Measurements from ENCODE around the gene CLIC3.
"Not testable (repeated sequence)": the region's sequence is repeated elsewhere in the genome, so short reads cannot be mapped to it uniquely, and the experiment has no call there.

CLIC3 gene

DNA sequence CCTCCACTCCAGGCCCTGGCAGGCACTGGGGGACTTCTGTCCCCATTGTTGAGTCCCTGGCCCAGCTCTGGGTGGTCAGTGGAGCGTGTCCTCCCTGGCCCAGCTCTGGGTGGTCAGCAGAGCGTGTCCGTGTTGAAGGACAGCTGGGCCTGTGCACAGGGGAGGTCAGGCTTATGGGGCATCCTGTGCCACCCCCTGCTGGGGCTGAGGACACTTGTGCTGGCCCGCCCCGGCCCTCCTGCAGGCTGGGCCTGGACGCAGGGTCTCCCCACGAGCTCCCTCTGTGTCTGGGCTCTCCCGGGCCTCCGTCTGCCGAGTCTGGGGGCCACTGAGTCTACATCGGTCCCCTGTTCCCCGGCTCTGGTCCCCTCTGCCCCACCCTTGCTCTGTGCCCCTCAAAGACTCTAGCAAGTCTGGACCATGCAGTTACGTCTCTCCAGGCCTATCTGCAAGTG lies 11.5 kb upstream of the CLIC3 start:
- H3K4me3 ChIP-seq (replicated peaks in 1 of 2; ENCODE audit: low read depth in 2 of 2, low read length in 2 of 2), result no peak overlapping the region
- TF ChIP-seq, protein P1, sequence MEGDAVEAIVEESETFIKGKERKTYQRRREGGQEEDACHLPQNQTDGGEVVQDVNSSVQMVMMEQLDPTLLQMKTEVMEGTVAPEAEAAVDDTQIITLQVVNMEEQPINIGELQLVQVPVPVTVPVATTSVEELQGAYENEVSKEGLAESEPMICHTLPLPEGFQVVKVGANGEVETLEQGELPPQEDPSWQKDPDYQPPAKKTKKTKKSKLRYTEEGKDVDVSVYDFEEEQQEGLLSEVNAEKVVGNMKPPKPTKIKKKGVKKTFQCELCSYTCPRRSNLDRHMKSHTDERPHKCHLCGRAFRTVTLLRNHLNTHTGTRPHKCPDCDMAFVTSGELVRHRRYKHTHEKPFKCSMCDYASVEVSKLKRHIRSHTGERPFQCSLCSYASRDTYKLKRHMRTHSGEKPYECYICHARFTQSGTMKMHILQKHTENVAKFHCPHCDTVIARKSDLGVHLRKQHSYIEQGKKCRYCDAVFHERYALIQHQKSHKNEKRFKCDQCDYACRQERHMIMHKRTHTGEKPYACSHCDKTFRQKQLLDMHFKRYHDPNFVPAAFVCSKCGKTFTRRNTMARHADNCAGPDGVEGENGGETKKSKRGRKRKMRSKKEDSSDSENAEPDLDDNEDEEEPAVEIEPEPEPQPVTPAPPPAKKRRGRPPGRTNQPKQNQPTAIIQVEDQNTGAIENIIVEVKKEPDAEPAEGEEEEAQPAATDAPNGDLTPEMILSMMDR (IDR thresholded peaks at IDR 0.05; ENCODE audit: low read depth, low read length), result no peak
- DNase-seq (ENCODE audit: low read depth in 2 of 2), result no peak

DNA sequence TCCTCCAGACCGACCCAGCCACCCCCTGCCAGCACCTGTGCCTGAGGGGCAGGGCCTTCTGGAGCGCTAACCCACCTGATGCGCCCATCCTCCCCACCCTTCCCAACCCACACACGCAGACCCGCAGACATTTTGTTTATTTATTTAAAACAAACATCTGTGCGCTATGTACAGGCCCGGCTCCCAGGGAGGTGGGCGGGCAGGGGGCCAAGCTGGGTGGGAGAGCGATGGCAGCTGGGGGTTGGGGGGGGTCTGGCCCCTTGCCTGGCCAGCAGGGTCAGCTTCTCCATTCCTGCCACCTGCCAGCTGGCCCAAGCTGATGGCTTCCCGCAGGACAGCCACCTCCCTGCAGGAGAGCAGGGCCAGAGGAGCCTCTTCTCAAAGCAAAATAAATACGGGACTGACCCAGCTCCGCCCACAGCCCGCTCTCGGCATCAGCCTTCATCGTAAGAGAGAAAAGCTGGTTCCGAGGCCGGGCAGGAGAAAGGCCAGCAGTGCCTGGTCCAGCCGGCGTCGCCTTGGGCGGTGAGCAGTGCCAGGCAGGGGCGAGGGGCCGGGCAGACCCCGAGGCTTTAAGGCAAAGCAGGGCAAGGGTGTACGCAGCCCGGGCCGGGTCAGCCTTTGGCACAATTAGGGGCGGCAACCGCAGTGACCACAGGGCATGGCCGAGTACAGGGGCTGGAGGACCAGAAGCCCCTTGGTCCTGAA lies 10.9 kb upstream of the CLIC3 start:
- TF ChIP-seq, protein P1 (IDR thresholded peaks at IDR 0.05; ENCODE audit: low read depth, low read length), result no peak
- DNase-seq (ENCODE audit: low read depth in 2 of 2), result no peak
- H3K4me3 ChIP-seq (replicated peaks in 1 of 2; ENCODE audit: low read depth in 2 of 2, low read length in 2 of 2), result no peak overlapping the region

DNA sequence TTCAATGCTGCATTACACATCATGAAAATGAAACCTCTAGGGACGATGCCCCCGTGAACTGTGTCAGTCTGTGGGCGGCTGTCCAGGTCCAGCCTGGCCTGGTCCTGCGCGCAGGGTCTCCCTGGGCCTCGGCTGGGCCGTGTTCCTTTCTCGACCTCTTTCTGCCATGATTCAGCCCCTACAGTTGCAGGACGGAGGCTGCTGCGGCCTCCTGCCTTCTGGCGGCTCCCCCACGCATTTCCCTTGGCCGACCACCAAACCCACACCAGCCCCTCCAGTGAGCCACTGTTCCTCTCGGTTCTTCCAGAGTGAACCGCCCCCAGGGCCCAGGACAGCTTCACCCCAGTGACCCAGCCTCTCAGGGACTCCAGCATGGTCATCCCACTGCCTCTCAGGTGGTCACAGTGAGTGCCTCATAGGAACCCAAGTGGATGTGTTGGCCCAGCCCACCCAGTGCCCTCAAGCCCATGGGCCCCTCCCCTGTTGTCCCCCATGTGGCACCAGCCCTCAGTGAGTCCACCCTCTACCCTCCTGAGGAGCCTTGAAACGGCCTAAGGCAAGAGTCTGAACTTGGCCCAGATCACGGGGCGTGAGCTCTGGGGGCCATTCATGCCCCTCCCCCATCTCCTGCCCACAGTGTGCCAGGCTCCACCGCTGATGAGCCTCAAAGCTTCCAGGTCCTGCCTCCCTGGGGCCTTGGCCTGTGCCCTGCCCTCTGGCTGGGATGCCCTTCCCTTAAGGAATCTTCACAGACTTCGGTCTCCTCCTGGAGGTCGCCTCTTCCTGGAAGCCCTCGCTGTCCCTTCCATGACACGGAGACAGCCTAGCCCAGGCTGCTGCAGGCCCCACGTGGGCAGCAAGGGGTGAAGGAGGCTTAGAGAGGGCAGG lies 10.0 kb upstream of the CLIC3 start:
- no peak for DNase-seq (ENCODE audit: low read depth in 2 of 2)
- no peak overlapping the region for H3K4me3 ChIP-seq (replicated peaks in 1 of 2; ENCODE audit: low read depth in 2 of 2, low read length in 2 of 2)
- TF ChIP-seq, protein P1 (IDR thresholded peaks at IDR 0.05; ENCODE audit: low read depth, low read length), result no peak

DNA sequence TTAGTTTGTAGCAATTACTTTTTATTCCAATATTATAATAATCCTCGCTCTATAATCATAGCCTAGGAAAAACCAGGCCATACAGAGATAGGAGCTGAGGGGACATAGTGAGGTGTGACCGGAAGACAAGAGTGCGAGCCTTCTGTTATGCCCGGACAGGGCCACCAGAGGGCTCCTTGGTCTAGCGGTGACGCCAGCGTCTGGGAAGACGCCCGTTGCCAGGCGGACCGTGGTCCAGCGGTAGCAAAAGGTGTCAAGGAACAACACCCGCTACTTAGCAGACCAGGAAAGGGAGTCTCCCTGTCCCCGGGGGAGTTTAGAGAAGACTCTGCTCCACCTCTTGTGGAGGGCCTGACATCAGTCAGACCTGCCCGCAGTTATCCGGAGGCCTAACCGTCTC lies 7.9 kb upstream of the CLIC3 start:
- DNase-seq (ENCODE audit: low read depth in 2 of 2); H3K4me3 ChIP-seq (replicated peaks in 1 of 2; ENCODE audit: low read depth in 2 of 2, low read length in 2 of 2): not testable (repeated sequence)
- TF ChIP-seq, protein P1 (IDR thresholded peaks at IDR 0.05; ENCODE audit: low read depth, low read length), result peak; percentile 27

DNA sequence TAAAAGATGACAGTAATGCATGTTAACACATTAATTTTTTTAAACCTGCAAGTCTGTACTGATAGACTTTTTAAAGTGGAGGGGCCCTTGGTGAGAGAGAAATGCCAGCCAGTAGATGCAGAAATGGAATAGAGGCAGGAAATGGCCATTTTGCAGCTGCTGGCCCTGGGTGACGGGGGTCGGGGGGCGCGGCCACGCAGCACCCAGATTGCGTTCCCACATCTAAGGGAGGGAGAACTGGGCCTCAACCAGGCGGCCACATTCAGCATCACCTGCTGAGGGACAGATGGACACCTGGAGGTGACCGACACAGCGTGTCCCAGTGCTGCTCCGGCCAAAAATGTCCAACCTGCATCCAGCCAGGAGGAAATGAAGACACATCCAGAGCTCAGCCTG lies 6.3 kb upstream of the CLIC3 start:
- no peak overlapping the region for H3K4me3 ChIP-seq (replicated peaks in 1 of 2; ENCODE audit: low read depth in 2 of 2, low read length in 2 of 2)
- no peak for DNase-seq (ENCODE audit: low read depth in 2 of 2)
- TF ChIP-seq, protein P1 (IDR thresholded peaks at IDR 0.05; ENCODE audit: low read depth, low read length), result no peak

DNA sequence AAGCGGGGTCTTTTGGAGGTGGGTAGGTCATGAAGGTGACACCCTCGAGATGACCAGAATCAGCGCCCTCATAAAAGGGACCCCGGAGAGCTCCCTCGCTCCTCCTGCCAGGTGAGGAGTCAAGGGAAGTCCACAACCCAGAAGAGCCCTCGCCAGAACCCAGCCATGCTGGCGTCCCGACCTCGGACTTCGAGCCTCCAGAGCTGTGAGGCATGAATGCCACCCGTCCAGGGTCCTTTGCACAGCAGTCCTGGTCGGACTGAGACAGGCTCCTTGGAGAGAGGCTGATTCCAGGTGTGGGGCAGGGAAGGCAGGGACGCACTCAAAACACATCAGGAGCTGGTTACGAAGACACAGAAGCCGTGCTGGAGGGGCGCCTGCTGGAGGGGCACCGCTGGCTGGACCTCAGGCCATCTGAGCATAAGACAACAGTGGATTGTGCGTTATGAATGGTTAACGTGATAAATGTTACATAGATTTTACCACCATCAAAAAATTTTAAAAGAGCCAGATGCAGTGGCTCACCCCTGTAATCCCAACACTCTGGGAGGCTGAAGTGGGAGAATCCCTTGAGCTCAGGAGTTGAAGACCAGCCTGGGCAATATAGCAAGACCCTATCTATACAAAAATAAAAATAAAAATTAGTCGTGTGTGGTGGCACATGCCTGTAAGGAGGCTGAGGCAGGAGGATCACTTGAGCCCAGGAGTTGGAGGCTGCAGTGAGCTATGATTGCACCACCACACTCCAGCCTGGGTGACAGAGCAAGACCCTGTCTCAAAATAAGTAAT lies 5.7 kb upstream of the CLIC3 start:
- no peak for DNase-seq (ENCODE audit: low read depth in 2 of 2)
- TF ChIP-seq, protein P1 (IDR thresholded peaks at IDR 0.05; ENCODE audit: low read depth, low read length), result no peak
- no peak overlapping the region for H3K4me3 ChIP-seq (replicated peaks in 1 of 2; ENCODE audit: low read depth in 2 of 2, low read length in 2 of 2)

All from cardiac fibroblast (primary cell).